ENCODE measurements around the gene ZNF367.

- TF ChIP-seq CTCF (IDR thresholded peaks at IDR 0.05) (peak; percentile 27), CHD2 (IDR thresholded peaks at IDR 0.05; ENCODE audit: low read length, partially characterized antibody) (no peak), RAD21 (IDR thresholded peaks at IDR 0.05; ENCODE audit: low read length) (peak; percentile 28; the same call in 1 of the 2 replicates), RCOR1 (IDR thresholded peaks at IDR 0.05; ENCODE audit: low read length) (no peak), ZBTB33 (IDR thresholded peaks at IDR 0.05; ENCODE audit: borderline replicate concordance, low read depth) (no peak), EP300 (IDR thresholded peaks at IDR 0.05; ENCODE audit: borderline replicate concordance in 1 of 2, low read depth in 1 of 2, low read length in 1 of 2) (no peak), POLR2AphosphoS5 (IDR thresholded peaks at IDR 0.05; ENCODE audit: low read depth, low read length) (no peak)
Observed at GRCh38 chr9:96441798-96442445, 23.8 kb upstream of the ZNF367 start.
